Loucy (cell line): ENCODE results near the gene TMEM39B.

ENCODE experiments used
- CTCF ChIP-seq: fragments of 200-600 bp; sonication (generic); conservative IDR thresholded peaks from 2 replicates; pipeline ENCODE4 v1.5.1; 2014; ENCODE audit warnings: mild to moderate bottlenecking, antibody characterized with exemption, low read length
- EZH2phosphoT487 ChIP-seq: fragments of 200-600 bp; IDR thresholded peaks from 2 replicates; pipeline ENCODE4 v1.6.1; 2018; ENCODE audit warnings: antibody characterized with exemption, mild to moderate bottlenecking, moderate library complexity, borderline replicate concordance

- TF ChIP-seq CTCF, result no peak
- no peak for TF ChIP-seq EZH2phosphoT487
Observed at GRCh38 chr1:32077451-32077850, 4.7 kb downstream of the TMEM39B start.
